Suprapubic skin (tissue), 4 donors: ENCODE measurements around the gene TBCEL. TPM values are rescaled to one million over a fixed set of nuclear protein-coding genes. Genes with fewer than 3 reads are reported as not detected.
"Not testable (repeated sequence)": the region's sequence is repeated elsewhere in the genome, so short reads cannot be mapped to it uniquely, and the experiment has no call there.

Source experiments
- DNase-seq, 2 donors: peaks; one replicate each; pipeline ENCODE4 v3.0.0-alpha.2; 2019; ENCODE audit warnings: low spot score in 2 of 2
- H3K27ac ChIP-seq: fragments of 200-600 bp; sonication (generic); one replicate; pipeline ENCODE4 v1.5.1; 2019
- H3K27me3 ChIP-seq: fragments of 200-600 bp; sonication (generic); one replicate; pipeline ENCODE4 v1.5.1; 2019
- H3K36me3 ChIP-seq: fragments of 200-600 bp; sonication (generic); one replicate; pipeline ENCODE4 v1.5.1; 2019
- H3K4me1 ChIP-seq: fragments of 200-600 bp; sonication (generic); one replicate; pipeline ENCODE4 v1.5.1; 2019
- H3K4me3 ChIP-seq: fragments of 200-600 bp; sonication (generic); one replicate; pipeline ENCODE4 v1.5.1; 2019; ENCODE audit warnings: mild to moderate bottlenecking
- H3K9me3 ChIP-seq: fragments of 200-600 bp; sonication (generic); one replicate; pipeline ENCODE4 v1.5.1; 2019
- EP300 ChIP-seq: sonication (generic); formaldehyde crosslinking; IDR thresholded peaks from one replicate; pipeline ENCODE4 v1.6.1; 2017; ENCODE audit warnings: antibody characterized with exemption
- POLR2A ChIP-seq, 2 donors: fragments of 450-650 bp; IDR thresholded peaks; one replicate each; pipeline ENCODE4 v1.6.1; 2017; ENCODE audit warnings: antibody characterized with exemption in 2 of 2, mild to moderate bottlenecking in 2 of 2, moderate library complexity in 2 of 2
- POLR2AphosphoS5 ChIP-seq, 3 donors: sonication (generic); formaldehyde crosslinking; IDR thresholded peaks; one replicate each; pipeline ENCODE4 v1.6.1; 2017; ENCODE audit warnings: antibody characterized with exemption in 3 of 3
- WGBS: methylation state at CpG from one replicate; pipeline ENCODE4 v1.1.5; 2018; 5-methylcytosine and 5-hydroxymethylcytosine counted together
- total RNA-seq, 4 donors: library from RNA; depleted of rRNA; stranded (reverse); fragments of >200 nt; gene quantifications; one replicate each; pipeline ENCODE4 v1.1.0, GENCODE V29; 2016
- TF ChIP-seq, protein P1 (sequence below), 2 donors: fragments of 200-600 bp in 1 of 2; fragments of 450-650 bp in 1 of 2; sonication (generic) in 1 of 2; IDR thresholded peaks; one replicate each; pipeline ENCODE4 v1.5.1; 2016 to 2019; ENCODE audit warnings: antibody characterized with exemption in 2 of 2, mild to moderate bottlenecking in 1 of 2, moderate library complexity in 1 of 2

TBCEL gene
- total RNA-seq, 4 donors from 2014 or later = 5.7 to 14.2 (median 9.5) TPM

DNA sequence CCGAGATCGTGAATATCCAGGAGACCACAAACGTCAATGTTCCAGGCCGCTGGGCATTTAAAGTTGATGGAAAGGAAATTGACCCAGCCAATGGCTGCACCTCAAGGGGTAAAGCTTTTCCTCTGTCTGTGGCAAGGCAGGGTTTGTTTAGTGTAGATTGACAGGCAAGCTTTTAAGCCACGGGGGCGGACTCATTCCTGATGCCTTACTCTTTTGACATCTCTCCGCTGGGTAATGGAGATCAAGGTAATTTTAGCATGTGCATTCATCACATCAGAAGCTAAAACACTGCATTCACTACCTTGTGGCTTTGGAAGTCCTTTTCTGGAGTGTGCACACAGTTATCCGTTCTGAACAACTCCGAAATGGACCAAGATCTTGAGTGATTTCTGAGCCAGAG is 89.7 kb downstream of the TBCEL start:
- DNase-seq = no peak
- no peak overlapping the region for H3K4me3 ChIP-seq
- no peaks in the 10 kb centered on the region for H3K36me3 ChIP-seq
- H3K27ac ChIP-seq = no peak overlapping the region
- no peak for TF ChIP-seq EP300
- H3K4me1 ChIP-seq = no peaks in the 10 kb centered on the region
- no peaks in the 10 kb centered on the region for H3K9me3 ChIP-seq
- H3K27me3 ChIP-seq = no peaks in the 10 kb centered on the region
- WGBS = 85% methylated on average over 9 of the region's 9 CpGs

DNA sequence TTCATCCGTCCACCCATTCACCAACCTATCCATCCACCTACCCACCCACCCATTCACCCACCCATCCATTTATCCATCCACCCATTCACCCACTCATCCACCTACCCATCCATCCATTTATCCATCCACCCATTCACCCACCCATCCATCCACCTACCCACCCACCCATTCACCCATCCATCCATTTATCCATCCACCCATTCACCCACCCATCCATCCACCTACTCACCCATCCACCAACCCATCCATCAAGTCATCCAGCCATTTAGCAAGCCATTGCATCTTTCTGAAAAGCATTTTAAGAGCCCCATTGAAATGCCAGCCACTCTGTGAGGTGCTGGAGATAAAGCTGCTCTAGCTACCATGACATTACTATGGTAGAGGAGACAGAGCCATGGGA is 91.1 kb downstream of the TBCEL start:
- not testable (repeated sequence) for H3K27ac ChIP-seq, H3K36me3 ChIP-seq, H3K9me3 ChIP-seq, H3K4me3 ChIP-seq, DNase-seq, H3K27me3 ChIP-seq, H3K4me1 ChIP-seq
- 82% methylated on average over 1 of the region's 1 CpG for WGBS

DNA sequence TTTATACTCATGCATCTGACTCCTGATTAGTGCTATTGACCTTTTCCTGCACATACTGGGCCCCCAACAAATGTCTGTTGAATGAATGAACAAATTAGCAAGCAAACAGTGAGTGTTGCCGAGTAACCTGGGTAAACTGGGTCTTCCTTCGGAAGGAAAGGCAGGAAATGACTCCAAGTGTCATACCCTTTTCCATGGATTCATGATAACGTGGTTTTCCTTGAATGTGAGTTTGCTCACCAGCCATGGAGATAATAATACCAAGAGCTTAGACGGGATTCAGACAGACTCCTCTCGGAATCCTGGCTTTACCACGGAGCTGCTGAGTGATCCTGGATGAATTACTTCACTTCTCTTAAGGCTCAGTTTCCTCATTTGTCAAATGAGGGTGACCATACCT is 93.9 kb downstream of the TBCEL start:
- DNase-seq = no peak
- Histone ChIP-seq H3K27me3 (no peaks in the 10 kb centered on the region), H3K4me3 (no peak overlapping the region), H3K36me3 (no peaks in the 10 kb centered on the region), H3K9me3 (peaks cover 9% of the 10 kb centered on the region), H3K27ac (no peak overlapping the region), H3K4me1 (no peaks in the 10 kb centered on the region)
- WGBS = 76% methylated on average over 6 of the region's 6 CpGs
- TF ChIP-seq EP300 (no peak), POLR2A (IDR thresholded peaks at IDR 0.05) (no peak), POLR2AphosphoS5 (IDR thresholded peaks at IDR 0.05) (no peak)
- TF ChIP-seq, protein P1, sequence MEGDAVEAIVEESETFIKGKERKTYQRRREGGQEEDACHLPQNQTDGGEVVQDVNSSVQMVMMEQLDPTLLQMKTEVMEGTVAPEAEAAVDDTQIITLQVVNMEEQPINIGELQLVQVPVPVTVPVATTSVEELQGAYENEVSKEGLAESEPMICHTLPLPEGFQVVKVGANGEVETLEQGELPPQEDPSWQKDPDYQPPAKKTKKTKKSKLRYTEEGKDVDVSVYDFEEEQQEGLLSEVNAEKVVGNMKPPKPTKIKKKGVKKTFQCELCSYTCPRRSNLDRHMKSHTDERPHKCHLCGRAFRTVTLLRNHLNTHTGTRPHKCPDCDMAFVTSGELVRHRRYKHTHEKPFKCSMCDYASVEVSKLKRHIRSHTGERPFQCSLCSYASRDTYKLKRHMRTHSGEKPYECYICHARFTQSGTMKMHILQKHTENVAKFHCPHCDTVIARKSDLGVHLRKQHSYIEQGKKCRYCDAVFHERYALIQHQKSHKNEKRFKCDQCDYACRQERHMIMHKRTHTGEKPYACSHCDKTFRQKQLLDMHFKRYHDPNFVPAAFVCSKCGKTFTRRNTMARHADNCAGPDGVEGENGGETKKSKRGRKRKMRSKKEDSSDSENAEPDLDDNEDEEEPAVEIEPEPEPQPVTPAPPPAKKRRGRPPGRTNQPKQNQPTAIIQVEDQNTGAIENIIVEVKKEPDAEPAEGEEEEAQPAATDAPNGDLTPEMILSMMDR (IDR thresholded peaks at IDR 0.05) = no peak

DNA sequence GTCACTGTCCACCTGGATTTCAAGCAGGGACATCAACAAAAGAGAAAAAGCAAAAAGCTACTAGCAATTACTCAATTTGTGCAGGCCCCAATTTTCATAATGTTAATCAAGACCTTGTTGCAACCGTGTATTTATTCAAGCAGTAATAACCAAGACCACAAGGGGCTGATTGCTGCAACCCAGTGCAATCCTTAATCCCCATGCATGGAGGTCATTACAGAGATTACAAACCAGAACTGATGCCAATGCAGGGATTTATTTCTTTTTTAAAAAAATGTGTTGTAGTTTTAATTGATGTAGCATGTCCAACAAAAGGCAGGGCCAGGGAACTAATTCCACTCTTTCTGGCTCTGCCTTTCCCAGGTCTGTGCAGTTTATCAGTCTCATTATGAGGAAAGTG is 95.5 kb downstream of the TBCEL start:
- WGBS = 62% methylated on average over 1 of the region's 1 CpG
- no peak for DNase-seq
- no peak overlapping the region for H3K27ac ChIP-seq
- TF ChIP-seq, protein P1 (IDR thresholded peaks at IDR 0.05) = no peak
- TF ChIP-seq POLR2AphosphoS5 (IDR thresholded peaks at IDR 0.05) (no peak), EP300 (no peak), POLR2A (IDR thresholded peaks at IDR 0.05) (no peak)
- H3K9me3 ChIP-seq = peaks cover 12% of the 10 kb centered on the region
- no peaks in the 10 kb centered on the region for H3K36me3 ChIP-seq
- H3K27me3 ChIP-seq = no peaks in the 10 kb centered on the region
- H3K4me3 ChIP-seq = no peak overlapping the region
- H3K4me1 ChIP-seq = no peaks in the 10 kb centered on the region

DNA sequence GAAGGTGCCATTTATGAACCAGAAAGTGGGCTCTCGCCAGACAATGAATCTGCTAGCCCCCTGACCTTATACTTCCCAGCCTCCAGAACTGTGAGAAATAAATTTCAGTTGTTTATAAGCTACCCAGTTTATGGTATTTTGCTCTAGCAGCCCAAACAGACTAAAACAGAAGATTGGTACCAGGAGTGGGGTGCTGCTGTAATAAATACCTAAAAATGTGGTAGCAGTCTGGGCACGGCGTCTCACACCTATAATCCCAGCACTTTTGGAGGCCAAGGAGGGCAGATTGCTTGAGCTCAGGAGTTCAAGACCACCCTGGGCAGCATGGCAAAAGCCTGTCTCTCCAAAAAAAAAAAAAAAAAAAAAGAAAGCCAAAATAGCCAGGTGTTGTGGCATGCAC is 98.4 kb downstream of the TBCEL start:
- Histone ChIP-seq H3K27me3 (no peaks in the 10 kb centered on the region), H3K9me3 (peaks cover 12% of the 10 kb centered on the region), H3K27ac (no peak overlapping the region), H3K4me3 (no peak overlapping the region), H3K4me1 (no peaks in the 10 kb centered on the region), H3K36me3 (no peaks in the 10 kb centered on the region)
- WGBS = 93% methylated on average over 3 of the region's 3 CpGs
- TF ChIP-seq EP300 (no peak), POLR2AphosphoS5 (IDR thresholded peaks at IDR 0.05) (no peak), POLR2A (IDR thresholded peaks at IDR 0.05) (no peak)
- TF ChIP-seq, protein P1 (IDR thresholded peaks at IDR 0.05) = no peak
- DNase-seq = no peak

DNA sequence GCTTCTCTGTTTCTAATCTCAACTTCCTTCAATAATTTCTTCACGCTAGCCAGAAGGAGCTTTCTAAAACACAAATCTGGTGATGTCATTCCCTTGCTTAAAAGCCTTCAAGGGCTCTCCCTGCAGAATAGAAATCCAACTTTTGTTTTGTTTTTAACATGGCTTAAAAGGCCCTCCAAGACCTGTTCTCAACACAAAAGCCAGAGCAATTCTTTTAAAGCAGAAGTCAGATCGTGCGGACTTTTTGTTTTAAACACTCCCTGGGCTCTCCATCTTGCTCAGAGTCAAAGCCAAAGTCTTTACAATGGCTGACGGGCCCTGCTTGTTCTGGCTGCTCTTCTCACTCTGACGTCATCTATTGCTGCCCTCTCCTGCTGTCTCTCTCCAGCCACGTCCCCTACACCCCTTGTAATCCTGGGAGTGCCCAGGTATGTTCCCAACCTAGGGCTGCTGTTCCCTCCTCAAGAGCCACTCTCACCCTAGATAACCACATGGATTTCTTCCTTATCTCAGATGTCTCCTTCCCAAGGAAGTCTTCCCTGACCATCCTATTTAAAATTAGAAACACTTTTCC is 99.7 kb downstream of the TBCEL start:
- whole genome bisulfite sequencing = 67% methylated on average over 6 of the region's 6 CpGs
- Histone ChIP-seq H3K9me3 (peaks cover 12% of the 10 kb centered on the region), H3K27me3 (no peaks in the 10 kb centered on the region), H3K4me3 (no peak overlapping the region), H3K27ac (no peak overlapping the region), H3K36me3 (no peaks in the 10 kb centered on the region), H3K4me1 (no peaks in the 10 kb centered on the region)
- TF ChIP-seq, protein P1 (IDR thresholded peaks at IDR 0.05) = no peak
- TF ChIP-seq POLR2A (IDR thresholded peaks at IDR 0.05) (no peak), EP300 (no peak), POLR2AphosphoS5 (IDR thresholded peaks at IDR 0.05) (no peak)
- DNase-seq = no peak
